H7 (cell line): ENCODE measurements around the gene COA5. TPM values are rescaled to one million over a fixed set of nuclear protein-coding genes. Genes with fewer than 3 reads are reported as not detected.

Source experiments
- DNase-seq: peaks from one replicate; pipeline ENCODE4 v3.0.0; 2012
- H3K27me3 ChIP-seq: 2 replicates; pipeline ENCODE4 v1.6.0; 2011; ENCODE audit warnings: mild to moderate bottlenecking, low read length; ENCODE audit not compliant: control insufficient read depth, insufficient read depth
- H3K36me3 ChIP-seq: replicated peaks from 2 replicates; pipeline ENCODE4 v1.5.1; 2011; ENCODE audit warnings: low read length; ENCODE audit not compliant: control insufficient read depth, insufficient read depth
- H3K4me3 ChIP-seq: 2 replicates; pipeline ENCODE4 v1.5.1; 2011; ENCODE audit warnings: low read depth, mild to moderate bottlenecking, control low read depth, low read length, moderate library complexity; ENCODE audit not compliant: insufficient read depth
- total RNA-seq: library from RNA; depleted of rRNA; stranded (reverse); fragments of >200 nt; shearing (Covaris generic); gene quantifications from 2 replicates; pipeline ENCODE4 v1.2.3, GENCODE V29; 2014

The COA5 gene
- total RNA-seq, 1 experiment from 2014 or later, result 19.7 TPM

- peaks cover 1% of the 10 kb centered on the region; the same call in 1 of the 2 replicates for H3K36me3 ChIP-seq
- H3K27me3 ChIP-seq, result no peaks in the 10 kb centered on the region
- no peak overlapping the region for H3K4me3 ChIP-seq
- DNase-seq, result no peak
These were observed 19.4 kb downstream of the COA5 start for GRCh38 chr2:98588880-98589431.

GRCh38 chr2:98586551-98587140 lies 21.7 kb downstream of the COA5 start:
- no peak for DNase-seq
- H3K27me3 ChIP-seq, result no peaks in the 10 kb centered on the region
- no peak overlapping the region for H3K4me3 ChIP-seq
- H3K36me3 ChIP-seq, result peaks cover 1% of the 10 kb centered on the region; the same call in 1 of the 2 replicates

- peaks cover 1% of the 10 kb centered on the region; the same call in 1 of the 2 replicates for H3K36me3 ChIP-seq
- DNase-seq, result peak; percentile 22
- H3K27me3 ChIP-seq, result no peaks in the 10 kb centered on the region
- no peak overlapping the region for H3K4me3 ChIP-seq
These were observed 22.9 kb downstream of the COA5 start for GRCh38 chr2:98585386-98585785.

DNA sequence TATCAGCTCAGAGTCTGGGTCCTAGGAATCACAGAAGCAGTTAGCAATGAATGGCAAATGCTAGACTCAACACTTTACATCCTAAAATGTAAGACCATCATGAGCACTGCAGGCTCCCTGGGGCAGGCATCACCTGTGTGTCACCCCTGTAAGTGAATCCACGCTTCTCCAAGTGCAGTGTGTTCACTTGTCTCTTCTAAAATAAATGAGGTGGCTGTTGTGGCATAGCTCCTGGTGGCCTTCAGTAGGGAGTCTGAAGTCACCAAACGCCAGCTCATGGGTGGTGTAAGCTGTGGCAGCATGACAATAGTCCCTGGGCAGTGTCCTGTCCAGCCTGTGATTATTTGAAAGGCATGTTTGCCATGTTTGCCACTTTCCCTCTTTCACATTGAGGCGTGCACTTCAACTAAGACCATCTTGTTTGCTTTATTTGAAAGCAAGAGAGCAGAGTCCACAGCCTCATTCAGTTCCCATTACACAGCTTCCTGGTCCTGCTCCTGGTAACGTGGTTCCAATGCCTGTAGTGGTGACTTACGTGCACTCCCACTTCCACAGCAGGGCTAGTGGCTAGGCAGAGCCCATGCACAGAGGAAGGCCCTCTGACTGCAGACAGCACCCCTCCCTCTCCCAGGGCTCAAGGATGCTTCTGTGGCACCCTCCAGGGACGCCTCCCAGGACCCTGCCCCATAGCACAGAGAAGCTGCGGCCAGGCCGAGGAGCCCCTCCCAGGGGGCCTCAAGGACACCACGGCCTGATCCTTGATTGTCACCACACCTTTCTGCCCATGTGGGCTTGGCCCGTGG lies 24.3 kb downstream of the COA5 start:
- no peak for DNase-seq
- Histone ChIP-seq H3K36me3 (peaks cover 2% of the 10 kb centered on the region), H3K27me3 (no peaks in the 10 kb centered on the region), H3K4me3 (no peak overlapping the region)

DNA sequence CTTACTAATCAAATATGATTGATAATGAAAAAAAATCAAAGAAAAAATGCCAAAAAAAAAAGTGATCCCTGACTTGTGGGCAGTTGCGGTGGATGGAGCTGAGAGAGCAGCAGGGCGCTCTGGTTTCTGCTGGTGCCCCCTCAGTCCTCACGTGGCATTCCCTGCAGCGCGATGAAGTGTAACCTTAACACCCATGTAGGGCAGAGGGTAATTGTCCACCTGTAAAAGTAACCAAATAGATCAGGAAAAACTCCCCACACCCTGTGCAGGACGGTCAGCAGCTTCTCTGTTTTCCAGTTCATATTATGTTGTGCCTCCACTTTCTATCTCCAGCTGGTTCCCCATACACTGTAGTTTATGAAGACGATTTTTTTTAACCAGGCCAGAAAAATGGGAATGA lies 25.0 kb downstream of the COA5 start:
- Histone ChIP-seq H3K36me3 (peaks cover 2% of the 10 kb centered on the region), H3K4me3 (no peak overlapping the region), H3K27me3 (no peaks in the 10 kb centered on the region)
- no peak for DNase-seq

DNA sequence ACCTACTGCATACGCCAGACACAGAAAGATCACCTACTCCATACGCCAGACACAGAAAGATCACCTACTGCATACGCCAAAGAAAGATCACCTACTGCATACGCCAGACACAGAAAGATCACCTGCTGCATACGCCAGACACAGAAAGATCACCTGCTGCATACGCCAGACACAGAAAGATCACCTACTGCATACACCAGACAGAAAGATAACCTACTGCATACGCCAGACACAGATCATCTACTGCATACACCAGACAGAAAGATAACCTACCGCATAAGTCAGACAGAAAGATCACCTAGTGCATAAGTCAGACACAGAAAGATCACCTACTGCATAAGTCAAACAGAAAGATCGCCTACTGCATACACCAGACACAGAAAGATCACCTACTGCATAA lies 25.8 kb downstream of the COA5 start:
- DNase-seq, result no peak
- Histone ChIP-seq H3K36me3 (peaks cover 4% of the 10 kb centered on the region), H3K4me3 (no peak overlapping the region), H3K27me3 (no peaks in the 10 kb centered on the region)

- no peaks in the 10 kb centered on the region for H3K27me3 ChIP-seq
- H3K4me3 ChIP-seq, result no peak overlapping the region
- no peak for DNase-seq
- H3K36me3 ChIP-seq, result peaks cover 8% of the 10 kb centered on the region
These were observed 27.5 kb downstream of the COA5 start for GRCh38 chr2:98580656-98581284.

- Histone ChIP-seq H3K27me3 (no peaks in the 10 kb centered on the region), H3K4me3 (no peak overlapping the region), H3K36me3 (peaks cover 8% of the 10 kb centered on the region)
- no peak for DNase-seq
These were observed 28.4 kb downstream of the COA5 start for GRCh38 chr2:98579926-98580325.

GRCh38 chr2:98578231-98578630 lies 30.1 kb downstream of the COA5 start:
- DNase-seq, result no peak
- no peak overlapping the region for H3K4me3 ChIP-seq
- peaks cover 8% of the 10 kb centered on the region for H3K36me3 ChIP-seq
- H3K27me3 ChIP-seq, result no peaks in the 10 kb centered on the region

DNA sequence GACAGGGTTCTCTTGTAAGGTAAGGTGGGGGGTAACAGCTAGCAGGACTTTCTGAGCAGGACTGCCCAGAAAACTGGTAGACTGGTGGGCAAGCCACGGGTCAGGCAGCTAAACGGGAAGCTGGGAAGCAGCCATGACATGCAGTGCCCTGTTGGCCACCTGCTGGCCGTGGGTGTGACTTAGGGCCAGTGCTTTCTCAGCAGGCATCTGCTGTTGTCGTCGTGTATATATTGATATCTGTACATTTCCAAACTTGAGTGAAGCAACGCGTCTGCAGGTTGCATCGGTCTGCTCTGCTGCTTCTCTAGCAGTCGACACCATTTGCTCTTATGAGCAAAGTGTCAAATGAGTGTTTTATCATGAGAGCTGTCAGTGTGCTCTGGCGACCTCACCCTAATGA lies 31.0 kb downstream of the COA5 start:
- H3K4me3 ChIP-seq, result no peak overlapping the region
- H3K36me3 ChIP-seq, result peaks cover 11% of the 10 kb centered on the region
- H3K27me3 ChIP-seq, result no peaks in the 10 kb centered on the region
- DNase-seq, result no peak

DNA sequence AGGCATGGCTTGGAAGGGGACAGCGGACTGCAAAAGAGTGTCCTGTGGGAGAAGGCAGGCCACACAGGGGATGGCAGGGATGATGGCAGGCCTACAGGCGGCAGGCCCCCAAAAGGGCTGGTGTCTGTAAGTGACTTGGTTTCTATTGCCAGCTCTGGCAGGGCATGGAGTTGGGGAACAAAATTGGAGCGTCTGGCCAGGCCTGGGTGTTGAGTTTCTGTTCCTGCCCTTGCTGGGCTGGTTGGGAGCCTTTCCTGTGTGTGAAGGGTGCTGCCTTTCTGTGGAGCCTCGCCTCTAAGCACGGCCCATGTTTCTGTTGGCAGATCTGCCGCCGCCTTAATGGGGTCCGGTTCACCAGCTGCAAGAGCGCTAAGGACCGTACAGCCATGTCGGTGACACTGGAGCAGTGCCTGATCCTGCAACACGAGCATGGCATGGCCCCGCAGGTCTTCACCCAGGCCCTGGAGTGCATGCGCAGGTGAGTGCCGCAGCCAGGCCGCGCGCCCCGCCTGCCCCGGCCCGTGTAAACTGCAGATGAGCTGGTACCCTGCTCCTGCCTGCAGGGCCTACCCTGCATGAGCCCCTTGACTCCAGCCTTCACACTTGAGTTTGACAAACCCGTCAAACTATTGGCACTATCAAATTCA lies 31.5 kb downstream of the COA5 start:
- DNase-seq, result no peak
- Histone ChIP-seq H3K36me3 (peaks cover 11% of the 10 kb centered on the region), H3K4me3 (no peak overlapping the region), H3K27me3 (no peaks in the 10 kb centered on the region)

- no peak overlapping the region for H3K4me3 ChIP-seq
- H3K36me3 ChIP-seq, result peaks cover 12% of the 10 kb centered on the region
- DNase-seq, result no peak
These were observed 34.9 kb downstream of the COA5 start for GRCh38 chr2:98573426-98573825.

GRCh38 chr2:98572676-98573075 lies 35.6 kb downstream of the COA5 start:
- H3K27me3 ChIP-seq, result no peaks in the 10 kb centered on the region
- DNase-seq, result no peak
- H3K4me3 ChIP-seq, result no peak overlapping the region
- H3K36me3 ChIP-seq, result peaks cover 11% of the 10 kb centered on the region

More at GRCh38 chr2:98573426-98573825, 34.9 kb downstream of the COA5 start:
- H3K27me3 ChIP-seq, result no peaks in the 10 kb centered on the region

GRCh38 chr2:98572211-98572610 lies 36.1 kb downstream of the COA5 start:
- no peak for DNase-seq
- peaks cover 6% of the 10 kb centered on the region for H3K36me3 ChIP-seq

More at GRCh38 chr2:98572211-98572610, 36.1 kb downstream of the COA5 start:
- H3K4me3 ChIP-seq, result no peak overlapping the region
- H3K27me3 ChIP-seq, result no peaks in the 10 kb centered on the region
